Right atrium auricular region (tissue), 2 donors: ENCODE results near the gene RPS27. TPM values are rescaled to one million over a fixed set of nuclear protein-coding genes. Genes with fewer than 3 reads are reported as not detected.

Source experiments
- DNase-seq: peaks from one replicate; pipeline ENCODE4 v3.0.0-alpha.2; 2019; ENCODE audit warnings: low spot score
- H3K27ac ChIP-seq, 2 donors: fragments of 200-600 bp; sonication (generic); 1 replicate in 1 of 2; 2 replicates in 1 of 2; pipeline ENCODE4 v1.5.1; 2016 to 2019
- H3K27me3 ChIP-seq, 2 donors: fragments of 200-600 bp; sonication (generic); one replicate each; pipeline versions ENCODE4 v1.5.1 to v1.6.0; 2017 to 2019
- H3K36me3 ChIP-seq: fragments of 200-600 bp; sonication (generic); one replicate; pipeline ENCODE4 v1.5.1; 2016
- H3K4me1 ChIP-seq, 2 donors: fragments of 200-600 bp; sonication (generic); one replicate each; pipeline versions ENCODE4 v1.5.1 to v1.6.0; 2017 to 2019
- H3K4me3 ChIP-seq, 2 donors: fragments of 200-600 bp; sonication (generic); 1 replicate in 1 of 2; 2 replicates in 1 of 2; pipeline ENCODE4 v1.5.1; 2017 to 2019; ENCODE audit warnings: mild to moderate bottlenecking in 1 of 2, moderate library complexity in 1 of 2
- H3K9me3 ChIP-seq, 2 donors: fragments of 200-600 bp; sonication (generic); one replicate each; pipeline ENCODE4 v1.5.1; 2019
- total RNA-seq, 2 donors: library from RNA; depleted of rRNA; stranded (reverse); fragments of >200 nt; gene quantifications; one replicate each; pipeline ENCODE4 v1.1.0, GENCODE V29; 2016
- TF ChIP-seq, protein P1 (sequence below), 2 donors: fragments of 200-600 bp; sonication (generic); IDR thresholded peaks; one replicate each; pipeline ENCODE4 v1.5.1; 2019; ENCODE audit warnings: antibody characterized with exemption in 2 of 2

RPS27 gene
- total RNA-seq, 2 donors from 2014 or later, result 709 to 1,582 TPM

DNA sequence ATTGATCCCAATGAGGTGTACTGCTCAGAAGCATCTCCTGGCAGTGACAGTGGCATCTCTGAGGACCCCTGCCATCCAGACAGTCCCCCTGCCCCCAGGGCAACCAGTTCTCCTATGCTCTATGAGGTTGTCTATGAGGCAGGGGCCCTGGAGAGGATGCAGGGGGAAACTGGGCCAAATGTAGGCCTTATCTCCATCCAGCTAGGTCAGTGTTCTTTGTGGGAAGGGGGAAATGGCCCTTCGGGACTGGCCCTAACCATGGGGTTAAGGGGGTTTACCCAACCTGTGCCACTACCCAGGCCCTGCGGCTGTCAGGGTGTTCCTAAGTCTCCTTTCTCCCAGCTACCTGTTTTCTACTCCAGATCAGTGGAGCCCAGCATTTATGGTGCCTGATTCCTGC lies 21.6 kb upstream of the RPS27 start:
- H3K27ac ChIP-seq, result no peak overlapping the region
- no peaks in the 10 kb centered on the region for H3K9me3 ChIP-seq
- H3K27me3 ChIP-seq, result no peaks in the 10 kb centered on the region
- DNase-seq, result no peak
- TF ChIP-seq, protein P1, sequence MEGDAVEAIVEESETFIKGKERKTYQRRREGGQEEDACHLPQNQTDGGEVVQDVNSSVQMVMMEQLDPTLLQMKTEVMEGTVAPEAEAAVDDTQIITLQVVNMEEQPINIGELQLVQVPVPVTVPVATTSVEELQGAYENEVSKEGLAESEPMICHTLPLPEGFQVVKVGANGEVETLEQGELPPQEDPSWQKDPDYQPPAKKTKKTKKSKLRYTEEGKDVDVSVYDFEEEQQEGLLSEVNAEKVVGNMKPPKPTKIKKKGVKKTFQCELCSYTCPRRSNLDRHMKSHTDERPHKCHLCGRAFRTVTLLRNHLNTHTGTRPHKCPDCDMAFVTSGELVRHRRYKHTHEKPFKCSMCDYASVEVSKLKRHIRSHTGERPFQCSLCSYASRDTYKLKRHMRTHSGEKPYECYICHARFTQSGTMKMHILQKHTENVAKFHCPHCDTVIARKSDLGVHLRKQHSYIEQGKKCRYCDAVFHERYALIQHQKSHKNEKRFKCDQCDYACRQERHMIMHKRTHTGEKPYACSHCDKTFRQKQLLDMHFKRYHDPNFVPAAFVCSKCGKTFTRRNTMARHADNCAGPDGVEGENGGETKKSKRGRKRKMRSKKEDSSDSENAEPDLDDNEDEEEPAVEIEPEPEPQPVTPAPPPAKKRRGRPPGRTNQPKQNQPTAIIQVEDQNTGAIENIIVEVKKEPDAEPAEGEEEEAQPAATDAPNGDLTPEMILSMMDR (IDR thresholded peaks at IDR 0.05), result no peak
- H3K36me3 ChIP-seq, result peaks cover 9% of the 10 kb centered on the region
- peaks cover 0 to 33% of the 10 kb centered on the region in 2 donors for H3K4me1 ChIP-seq
- no peak overlapping the region for H3K4me3 ChIP-seq

DNA sequence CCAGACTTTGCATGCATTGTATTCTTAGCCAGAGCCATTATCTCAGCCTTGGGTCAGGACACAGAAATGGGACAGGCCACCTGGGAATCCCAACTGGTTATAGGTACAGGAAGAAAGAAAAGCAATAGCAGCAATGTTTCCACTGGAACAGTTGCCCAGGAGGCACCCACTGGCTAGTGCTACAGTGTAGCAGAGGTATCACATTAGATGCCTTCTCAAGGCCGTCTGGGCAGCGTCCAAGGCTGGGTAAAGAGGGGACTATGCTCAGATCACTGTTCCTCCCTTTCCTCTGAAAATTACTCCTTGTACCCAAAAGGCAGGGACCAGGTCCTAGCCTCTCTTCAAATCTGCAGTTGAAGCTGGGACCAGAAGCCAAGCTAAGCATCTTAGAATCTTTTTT lies 20.2 kb upstream of the RPS27 start:
- Histone ChIP-seq H3K4me1 (peaks cover 0 to 24% of the 10 kb centered on the region in 2 donors), H3K36me3 (peaks cover 22% of the 10 kb centered on the region), H3K4me3 (no peak overlapping the region), H3K27ac (no peak overlapping the region), H3K27me3 (no peaks in the 10 kb centered on the region), H3K9me3 (no peaks in the 10 kb centered on the region)
- no peak for DNase-seq
- TF ChIP-seq, protein P1 (IDR thresholded peaks at IDR 0.05), result no peak

DNA sequence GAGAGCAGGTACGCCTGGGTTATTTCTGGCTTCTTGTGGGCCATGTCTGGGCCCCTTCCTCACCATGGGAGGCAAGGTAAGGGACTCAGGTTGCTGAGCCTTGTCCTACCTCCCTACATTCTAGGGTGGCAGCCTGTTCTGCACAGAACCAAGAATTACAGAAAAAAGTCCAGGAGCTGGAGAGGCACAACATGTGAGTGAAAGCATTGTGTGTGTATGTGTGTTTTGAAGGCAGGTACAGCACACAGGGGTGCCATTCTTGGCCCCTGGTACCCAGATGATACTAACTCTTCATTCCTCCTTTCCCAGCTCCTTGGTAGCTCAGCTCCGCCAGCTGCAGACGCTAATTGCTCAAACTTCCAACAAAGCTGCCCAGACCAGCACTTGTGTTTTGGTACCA lies 17.5 kb upstream of the RPS27 start:
- no peaks in the 10 kb centered on the region for H3K9me3 ChIP-seq

DNA sequence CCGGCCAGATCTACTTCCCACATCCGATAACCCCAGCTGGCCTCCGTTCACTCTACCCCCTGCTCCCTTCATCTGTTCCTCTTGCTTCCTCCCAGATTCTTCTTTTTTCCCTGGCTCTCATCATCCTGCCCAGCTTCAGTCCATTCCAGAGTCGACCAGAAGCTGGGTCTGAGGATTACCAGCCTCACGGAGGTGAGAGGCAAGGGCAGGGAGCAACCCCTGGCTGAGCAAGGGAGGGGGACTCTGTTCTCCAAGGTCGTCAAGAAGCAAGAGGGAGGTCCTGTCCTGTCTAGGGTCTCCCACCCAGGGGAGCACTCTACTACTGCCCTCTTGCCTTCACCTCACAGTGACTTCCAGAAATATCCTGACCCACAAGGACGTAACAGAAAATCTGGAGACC lies 17.0 kb upstream of the RPS27 start:
- Histone ChIP-seq H3K36me3 (peaks cover 30% of the 10 kb centered on the region), H3K27ac (no peak overlapping the region), H3K4me3 (no peak overlapping the region), H3K9me3 (no peaks in the 10 kb centered on the region), H3K27me3 (no peaks in the 10 kb centered on the region), H3K4me1 (peaks cover 0 to 25% of the 10 kb centered on the region in 2 donors)
- DNase-seq, result no peak
- TF ChIP-seq, protein P1 (IDR thresholded peaks at IDR 0.05), result no peak

More for the DNA sequence above, 17.5 kb upstream of the RPS27 start:
- Histone ChIP-seq H3K27ac (no peak overlapping the region), H3K4me1 (peaks cover 0 to 25% of the 10 kb centered on the region in 2 donors), H3K4me3 (no peak overlapping the region), H3K27me3 (no peaks in the 10 kb centered on the region), H3K36me3 (peaks cover 30% of the 10 kb centered on the region)
- TF ChIP-seq, protein P1 (IDR thresholded peaks at IDR 0.05), result no peak
- DNase-seq, result no peak

DNA sequence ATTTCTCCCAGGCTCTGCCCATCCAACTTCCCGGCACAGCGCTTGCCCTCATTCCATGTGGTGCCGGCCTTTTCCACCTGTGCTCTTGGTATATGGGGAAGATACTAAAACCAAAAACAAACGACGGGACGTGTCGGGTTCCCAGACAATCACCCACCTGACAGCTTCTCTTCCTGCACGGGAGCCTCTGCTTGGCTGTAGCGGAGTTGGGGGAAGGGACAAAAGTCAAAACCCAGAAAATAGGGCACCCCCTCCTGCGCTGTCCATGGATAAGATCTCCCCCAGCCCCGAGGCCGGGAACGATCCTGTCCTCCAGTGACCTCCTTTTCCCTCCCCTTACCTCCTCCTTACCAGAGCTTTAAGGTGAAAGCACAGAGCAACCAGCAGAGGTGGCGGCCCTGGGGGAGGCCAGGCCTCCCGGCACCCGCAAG lies 13.7 kb upstream of the RPS27 start:
- Histone ChIP-seq H3K36me3 (peaks cover 30% of the 10 kb centered on the region), H3K27me3 (no peaks in the 10 kb centered on the region), H3K4me3 (peak overlapping the region; percentile 93 to 98), H3K27ac (peak overlapping the region; percentile 94 to 96), H3K9me3 (no peaks in the 10 kb centered on the region), H3K4me1 (peaks cover 0 to 23% of the 10 kb centered on the region in 2 donors)
- DNase-seq, result no peak
- TF ChIP-seq, protein P1 (IDR thresholded peaks at IDR 0.05), result no peak
